Mesenchymal stem cell (in vitro differentiated cells and primary cell): ENCODE results near the gene VEGFD. TPM values are rescaled to one million over a fixed set of nuclear protein-coding genes. Genes with fewer than 3 reads are reported as not detected.

ENCODE experiments used
- DNase-seq: peaks from one replicate; pipeline ENCODE4 v3.0.0-alpha.2; 2013
- H2AFZ ChIP-seq: one replicate; pipeline ENCODE4 v1.6.1; 2013; ENCODE audit warnings: low read depth, mild to moderate bottlenecking, control low read depth, inconsistent platforms, low read length, moderate library complexity
- H2AK5ac ChIP-seq: 2 replicates; pipeline ENCODE4 v1.6.1; 2013; ENCODE audit warnings: low read length, moderate library complexity, mild to moderate bottlenecking, inconsistent platforms; ENCODE audit not compliant: severe bottlenecking
- H2BK120ac ChIP-seq: one replicate; pipeline ENCODE4 v1.6.1; 2013; ENCODE audit warnings: low read depth, mild to moderate bottlenecking, inconsistent platforms, low read length, moderate library complexity
- H2BK12ac ChIP-seq, 2 experiments: one replicate each; pipeline ENCODE4 v1.6.1; 2013; ENCODE audit warnings: inconsistent platforms in 2 of 2, low read length in 2 of 2, mild to moderate bottlenecking in 2 of 2, moderate library complexity in 2 of 2, control low read depth in 1 of 2
- H2BK15ac ChIP-seq: one replicate; pipeline ENCODE4 v1.6.1; 2013; ENCODE audit warnings: mild to moderate bottlenecking, low read depth, inconsistent platforms; ENCODE audit not compliant: poor library complexity, severe bottlenecking
- H2BK5ac ChIP-seq: 2 replicates; pipeline ENCODE4 v1.6.1; 2013; ENCODE audit warnings: low read depth, mild to moderate bottlenecking, low read length, control low read depth, inconsistent platforms; ENCODE audit not compliant: poor library complexity, severe bottlenecking
- H3K14ac ChIP-seq, 2 experiments: one replicate each; pipeline ENCODE4 v1.6.1; 2013; ENCODE audit warnings: inconsistent platforms in 2 of 2, low read length in 2 of 2, control low read depth in 1 of 2, mild to moderate bottlenecking in 1 of 2, moderate library complexity in 1 of 2
- H3K18ac ChIP-seq, 2 experiments: one replicate each; pipeline ENCODE4 v1.6.1; 2013; ENCODE audit warnings: inconsistent platforms in 2 of 2, low read length in 2 of 2, control low read depth in 1 of 2, low read depth in 1 of 2, mild to moderate bottlenecking in 1 of 2
- H3K23ac ChIP-seq, 2 experiments: one replicate each; pipeline ENCODE4 v1.6.1; 2013; ENCODE audit warnings: inconsistent platforms in 2 of 2, low read length in 2 of 2, mild to moderate bottlenecking in 2 of 2, moderate library complexity in 2 of 2, control low read depth in 1 of 2
- H3K27ac ChIP-seq: 2 replicates; pipeline ENCODE4 v1.5.1; 2013; ENCODE audit warnings: mild to moderate bottlenecking, moderate library complexity, low read length, control low read depth, inconsistent platforms; ENCODE audit not compliant: poor library complexity, severe bottlenecking
- H3K27me3 ChIP-seq, 2 experiments: 2 replicates each; pipeline versions ENCODE4 v1.6.1 to v1.7.0; 2013; ENCODE audit warnings: low read length in 2 of 2, mild to moderate bottlenecking in 2 of 2, moderate library complexity in 2 of 2, control low read depth in 1 of 2, inconsistent platforms in 1 of 2; ENCODE audit not compliant: control insufficient read depth in 1 of 2, insufficient read depth in 1 of 2
- H3K36me3 ChIP-seq, 2 experiments: 2 replicates each; pipeline versions ENCODE4 v1.6.1 to v1.7.0; 2013; ENCODE audit warnings: low read length in 2 of 2, control low read depth in 1 of 2, inconsistent platforms in 1 of 2, low read depth in 1 of 2, mild to moderate bottlenecking in 1 of 2; ENCODE audit not compliant: insufficient read depth in 2 of 2, control insufficient read depth in 1 of 2
- H3K4ac ChIP-seq, 2 experiments: one replicate each; pipeline ENCODE4 v1.6.1; 2013; ENCODE audit warnings: inconsistent platforms in 2 of 2, low read length in 2 of 2, mild to moderate bottlenecking in 2 of 2, moderate library complexity in 2 of 2, control low read depth in 1 of 2, low read depth in 1 of 2
- H3K4me1 ChIP-seq: 2 replicates; pipeline ENCODE4 v1.6.1; 2013; ENCODE audit warnings: low read depth, low read length, control low read depth; ENCODE audit not compliant: control insufficient read depth, insufficient read depth
- H3K4me2 ChIP-seq: 2 replicates; pipeline ENCODE4 v1.6.1; 2013; ENCODE audit warnings: low read length, mild to moderate bottlenecking, inconsistent platforms; ENCODE audit not compliant: poor library complexity, severe bottlenecking
- H3K4me3 ChIP-seq, 2 experiments: 2 replicates each; pipeline versions ENCODE4 v1.5.1 to v1.7.0; 2013; ENCODE audit warnings: low read length in 2 of 2, mild to moderate bottlenecking in 2 of 2, control low read depth in 1 of 2, low read depth in 1 of 2; ENCODE audit not compliant: insufficient read depth in 1 of 2
- H3K79me1 ChIP-seq: replicated peaks from 2 replicates; pipeline ENCODE4 v1.6.1; 2013; ENCODE audit warnings: mild to moderate bottlenecking, control low read depth, low read length, inconsistent platforms; ENCODE audit not compliant: poor library complexity, severe bottlenecking
- H3K9ac ChIP-seq: 2 replicates; pipeline ENCODE4 v1.7.0; 2013; ENCODE audit warnings: mild to moderate bottlenecking, low read length, moderate library complexity
- H3K9me3 ChIP-seq: 2 replicates; pipeline ENCODE4 v1.7.0; 2013; ENCODE audit warnings: mild to moderate bottlenecking, low read length; ENCODE audit not compliant: control insufficient read depth
- H4K8ac ChIP-seq: one replicate; pipeline ENCODE4 v1.6.1; 2013; ENCODE audit warnings: inconsistent platforms, mild to moderate bottlenecking, low read length, moderate library complexity
- H4K91ac ChIP-seq: one replicate; pipeline ENCODE4 v1.6.1; 2013; ENCODE audit warnings: mild to moderate bottlenecking, low read length, inconsistent platforms
- WGBS: methylation state at CpG from one replicate; pipeline ENCODE4 v1.1.7; 2013; ENCODE audit warnings: mixed read lengths; 5-methylcytosine and 5-hydroxymethylcytosine counted together
- polyA plus RNA-seq, 2 experiments: library from polyadenylated mRNA; stranded (reverse); fragments of 200-250 nt; gene quantifications; one replicate each; pipeline ENCODE4 v1.2.3, GENCODE V29; 2013

VEGFD gene
- polyA plus RNA-seq (2013, experiment 1 of 2) = 0.03 TPM
- 0.04 TPM for polyA plus RNA-seq (2013, experiment 2 of 2)

GRCh38 chrX:15384304-15384703 lies at the start of gene VEGFD:
Gene VEGFD, minus strand, starts transcription at chrX:15384413. Its CDS starts 467 bp downstream, at chrX:15383946.
- WGBS = 31% methylated on average over 2 of the region's 2 CpGs
- H2BK12ac ChIP-seq = no peak within 1 kb of the TSS
- H3K36me3 ChIP-seq = peaks cover 0 to 2% of the 10 kb centered on the region in 2 experiments

GRCh38 chrX:15430584-15430983 lies 46.4 kb upstream of the VEGFD start:
- H3K4me3 ChIP-seq = no peak overlapping the region
- no peak overlapping the region for H2AK5ac ChIP-seq
- no peak overlapping the region for H2BK120ac ChIP-seq
- no peaks in the 10 kb centered on the region for H3K79me1 ChIP-seq
- H2AFZ ChIP-seq = no peak overlapping the region
- H3K23ac ChIP-seq = no peak overlapping the region
- no peaks in the 10 kb centered on the region for H3K4me1 ChIP-seq
- H3K36me3 ChIP-seq = no peaks in the 10 kb centered on the region
- no peak overlapping the region for H3K4me2 ChIP-seq
- H3K14ac ChIP-seq = no peak overlapping the region
- no peak overlapping the region for H3K4ac ChIP-seq
- DNase-seq = no peak
- no peak overlapping the region for H3K27ac ChIP-seq
- H3K18ac ChIP-seq = no peak overlapping the region
- H2BK15ac ChIP-seq = no peak overlapping the region
- no peaks in the 10 kb centered on the region for H3K9me3 ChIP-seq
- no peak overlapping the region for H2BK5ac ChIP-seq
- H3K9ac ChIP-seq = no peak overlapping the region
- H2BK12ac ChIP-seq = no peak overlapping the region
- peaks cover 0 to 5% of the 10 kb centered on the region in 2 experiments for H3K27me3 ChIP-seq
- no peak overlapping the region for H4K8ac ChIP-seq
- H4K91ac ChIP-seq = no peak overlapping the region
- WGBS = 33% methylated on average over 1 of the region's 1 CpG

More at GRCh38 chrX:15384304-15384703, at the start of gene VEGFD:
- DNase-seq = no peak
- Histone ChIP-seq H3K4me1 (no peaks in the 10 kb centered on the region), H2AK5ac (no peak within 1 kb of the TSS), H4K8ac (no peak within 1 kb of the TSS), H3K27me3 (peaks cover 0 to 12% of the 10 kb centered on the region in 2 experiments), H4K91ac (no peak within 1 kb of the TSS), H3K27ac (no peak within 1 kb of the TSS), H3K9me3 (no peaks in the 10 kb centered on the region), H3K79me1 (no peaks in the 10 kb centered on the region), H3K4me2 (no peak within 1 kb of the TSS), H3K9ac (peak within 1 kb of the TSS; percentile 33), H2BK5ac (no peak within 1 kb of the TSS), H2AFZ (no peak within 1 kb of the TSS), H2BK120ac (no peak within 1 kb of the TSS), H2BK15ac (no peak within 1 kb of the TSS), H3K18ac (no peak within 1 kb of the TSS), H3K4ac (no peak within 1 kb of the TSS), H3K4me3 (peak within 1 kb of the TSS in 1 of 2 experiments; percentile 47), H3K14ac (no peak within 1 kb of the TSS), H3K23ac (no peak within 1 kb of the TSS)

- Histone ChIP-seq H3K27me3 (peaks cover 0 to 5% of the 10 kb centered on the region in 2 experiments), H3K9ac (no peak overlapping the region), H4K8ac (no peak overlapping the region), H3K18ac (no peak overlapping the region), H3K14ac (no peak overlapping the region), H3K4me2 (no peak overlapping the region), H2BK12ac (no peak overlapping the region), H2BK120ac (no peak overlapping the region), H3K27ac (no peak overlapping the region), H4K91ac (no peak overlapping the region), H2AFZ (no peak overlapping the region), H3K4me3 (no peak overlapping the region), H2BK15ac (no peak overlapping the region), H2AK5ac (no peak overlapping the region), H3K4me1 (no peaks in the 10 kb centered on the region), H3K23ac (no peak overlapping the region), H2BK5ac (no peak overlapping the region), H3K9me3 (no peaks in the 10 kb centered on the region), H3K4ac (no peak overlapping the region), H3K79me1 (no peaks in the 10 kb centered on the region), H3K36me3 (no peaks in the 10 kb centered on the region)
- no peak for DNase-seq
- no CpG with 5 or more reads among the region's 2 CpGs for WGBS
These were observed 45.9 kb upstream of the VEGFD start for GRCh38 chrX:15430076-15430475.

GRCh38 chrX:15425024-15425423 lies 40.8 kb upstream of the VEGFD start:
- H3K27me3 ChIP-seq = no peaks in the 10 kb centered on the region
- no peak overlapping the region for H2BK5ac ChIP-seq
- no peak overlapping the region for H2BK120ac ChIP-seq
- H2BK15ac ChIP-seq = no peak overlapping the region
- no peak overlapping the region for H3K18ac ChIP-seq
- no peak overlapping the region for H3K23ac ChIP-seq
- no peak for DNase-seq
- H3K9me3 ChIP-seq = peaks cover 7% of the 10 kb centered on the region
- no peak overlapping the region for H4K91ac ChIP-seq
- no peak overlapping the region for H4K8ac ChIP-seq
- no peak overlapping the region for H3K9ac ChIP-seq
- H2AK5ac ChIP-seq = no peak overlapping the region
- no peak overlapping the region for H3K4me2 ChIP-seq
- H3K4me3 ChIP-seq = no peak overlapping the region
- no peaks in the 10 kb centered on the region for H3K4me1 ChIP-seq
- no peak overlapping the region for H3K14ac ChIP-seq
- no peak overlapping the region for H3K4ac ChIP-seq
- no peak overlapping the region for H2BK12ac ChIP-seq
- no peak overlapping the region for H3K27ac ChIP-seq
- H2AFZ ChIP-seq = no peak overlapping the region
- WGBS = no CpG with 5 or more reads among the region's 1 CpG
- no peaks in the 10 kb centered on the region for H3K79me1 ChIP-seq
- no peaks in the 10 kb centered on the region for H3K36me3 ChIP-seq
